Uterus (tissue), 2 donors: ENCODE results near the gene NPIPA5.

Source experiments
- POLR2A ChIP-seq, 2 donors: fragments of 450-650 bp; IDR thresholded peaks; one replicate each; pipeline ENCODE4 v1.6.1; 2016; ENCODE audit warnings: antibody characterized with exemption in 2 of 2, mild to moderate bottlenecking in 1 of 2, moderate library complexity in 1 of 2
- TF ChIP-seq, protein P1 (sequence below), 4 experiments: fragments of 200-600 bp in 2 of 4; fragments of 450-650 bp in 2 of 4; sonication (generic) in 2 of 4; IDR thresholded peaks; one replicate each; pipeline ENCODE4 v1.5.1; 2016 to 2019; ENCODE audit warnings: antibody characterized with exemption in 4 of 4, mild to moderate bottlenecking in 2 of 4, moderate library complexity in 1 of 4

DNA sequence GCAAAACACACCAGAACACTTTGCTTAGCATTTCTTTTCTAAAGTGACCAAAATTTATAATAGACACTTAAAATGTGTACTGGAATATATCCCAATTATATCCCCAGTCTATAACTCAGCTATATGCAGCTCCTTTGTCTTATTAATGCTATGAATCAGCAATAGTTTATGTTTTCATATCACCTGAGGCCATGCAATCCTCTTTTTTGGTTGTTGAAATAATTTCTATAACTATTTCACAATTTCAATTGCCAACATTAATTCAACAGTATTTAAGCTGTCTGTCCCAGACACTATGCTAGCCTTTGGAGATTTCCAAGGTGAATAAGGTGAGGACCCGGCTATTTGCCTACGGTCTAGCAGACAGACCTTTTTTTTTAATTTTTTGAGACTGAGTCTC lies 39.1 kb upstream of the NPIPA5 start:
- TF ChIP-seq, protein P1, sequence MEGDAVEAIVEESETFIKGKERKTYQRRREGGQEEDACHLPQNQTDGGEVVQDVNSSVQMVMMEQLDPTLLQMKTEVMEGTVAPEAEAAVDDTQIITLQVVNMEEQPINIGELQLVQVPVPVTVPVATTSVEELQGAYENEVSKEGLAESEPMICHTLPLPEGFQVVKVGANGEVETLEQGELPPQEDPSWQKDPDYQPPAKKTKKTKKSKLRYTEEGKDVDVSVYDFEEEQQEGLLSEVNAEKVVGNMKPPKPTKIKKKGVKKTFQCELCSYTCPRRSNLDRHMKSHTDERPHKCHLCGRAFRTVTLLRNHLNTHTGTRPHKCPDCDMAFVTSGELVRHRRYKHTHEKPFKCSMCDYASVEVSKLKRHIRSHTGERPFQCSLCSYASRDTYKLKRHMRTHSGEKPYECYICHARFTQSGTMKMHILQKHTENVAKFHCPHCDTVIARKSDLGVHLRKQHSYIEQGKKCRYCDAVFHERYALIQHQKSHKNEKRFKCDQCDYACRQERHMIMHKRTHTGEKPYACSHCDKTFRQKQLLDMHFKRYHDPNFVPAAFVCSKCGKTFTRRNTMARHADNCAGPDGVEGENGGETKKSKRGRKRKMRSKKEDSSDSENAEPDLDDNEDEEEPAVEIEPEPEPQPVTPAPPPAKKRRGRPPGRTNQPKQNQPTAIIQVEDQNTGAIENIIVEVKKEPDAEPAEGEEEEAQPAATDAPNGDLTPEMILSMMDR (IDR thresholded peaks at IDR 0.05), result no peak
- no peak for TF ChIP-seq POLR2A (IDR thresholded peaks at IDR 0.05)
